K562 (cell line): ENCODE data around the gene TRPV6. TPM values are rescaled to one million over a fixed set of nuclear protein-coding genes. Genes with fewer than 3 reads are reported as not detected.
A peak's percentile ranks its signal among the peaks of the same experiment; 100 is the strongest.

Experiments
- DACH1 ChIP-seq: fragments of 450-650 bp; IDR thresholded peaks from 2 replicates; pipeline ENCODE4 v1.6.1; 2018; ENCODE audit not compliant: partially characterized antibody
- ESRRA ChIP-seq: fragments of 450-650 bp; IDR thresholded peaks from 2 replicates; pipeline ENCODE4 v1.6.1; 2014; ENCODE audit warnings: low read depth, mild to moderate bottlenecking, moderate library complexity, borderline replicate concordance
- ETV6 ChIP-seq, 3 experiments: fragments of 150-350 bp in 1 of 3; sonication (generic) in 1 of 3; formaldehyde crosslinking in 1 of 3; IDR thresholded peaks; 2 replicates each; pipeline versions ENCODE4 v1.6.1 to v1.8.0; 2014 to 2022; ENCODE audit warnings: borderline replicate concordance in 2 of 3, low read depth in 2 of 3, antibody characterized with exemption in 1 of 3, low read length in 1 of 3, mild to moderate bottlenecking in 1 of 3, missing genetic modification reagents in 1 of 3
- JUND ChIP-seq, 2 experiments: IDR thresholded peaks; 2 replicates in 1 of 2; 3 replicates in 1 of 2; pipeline ENCODE4 v1.6.1; 2011; ENCODE audit warnings: borderline replicate concordance in 2 of 2, low read depth in 2 of 2, low read length in 2 of 2, improper control_type of control experiment in 1 of 2, missing biosample characterization in 1 of 2, missing genetic modification characterization in 1 of 2, missing genetic modification reagents in 1 of 2
- KDM1A ChIP-seq, 2 experiments: fragments of 450-650 bp; IDR thresholded peaks; 2 replicates each; pipeline ENCODE4 v1.6.1; 2016; ENCODE audit warnings: mild to moderate bottlenecking in 2 of 2
- KLF1 ChIP-seq: fragments of 450-650 bp; IDR thresholded peaks from 2 replicates; pipeline ENCODE4 v1.6.1; 2016; ENCODE audit warnings: missing genetic modification characterization, missing compliant biosample characterization
- MTA1 ChIP-seq: fragments of 450-650 bp; IDR thresholded peaks from 2 replicates; pipeline ENCODE4 v1.6.1; 2017; ENCODE audit warnings: borderline replicate concordance
- PHTF2 ChIP-seq: fragments of 250-450 bp; sonication (Bioruptor Pico); IDR thresholded peaks from 2 replicates; pipeline ENCODE4 v1.5.0; 2021; ENCODE audit warnings: mild to moderate bottlenecking
- RCOR1 ChIP-seq, 2 experiments: IDR thresholded peaks; 2 replicates each; pipeline ENCODE4 v1.6.1; 2012; ENCODE audit warnings: low read depth in 2 of 2, low read length in 2 of 2, borderline replicate concordance in 1 of 2, improper control_type of control experiment in 1 of 2
- SMARCA4 ChIP-seq: fragments of 450-650 bp; IDR thresholded peaks from 2 replicates; pipeline ENCODE4 v1.6.1; 2016
- SP2 ChIP-seq: IDR thresholded peaks from 2 replicates; pipeline ENCODE4 v1.6.1; 2011; ENCODE audit warnings: mild to moderate bottlenecking, low read depth, low read length, moderate library complexity; ENCODE audit not compliant: poor library complexity, severe bottlenecking; ENCODE audit errors: extremely low read depth
- THRAP3 ChIP-seq: fragments of 450-650 bp; IDR thresholded peaks from 2 replicates; pipeline ENCODE4 v1.6.1; 2016; ENCODE audit warnings: mild to moderate bottlenecking, inconsistent platforms, borderline replicate concordance
- ZNF197 ChIP-seq: fragments of 200-800 bp; sonication (Bioruptor generic); IDR thresholded peaks from 2 replicates; pipeline ENCODE4 v1.6.1; 2016; ENCODE audit warnings: low read depth, missing genetic modification characterization, missing compliant biosample characterization
- ZNF316 ChIP-seq: fragments of 450-650 bp; IDR thresholded peaks from 2 replicates; pipeline ENCODE4 v1.6.1; 2016
- ZNF347 ChIP-seq: fragments of 450-650 bp; formaldehyde crosslinking; IDR thresholded peaks from 2 replicates; pipeline ENCODE4 v1.4.0; 2020; ENCODE audit warnings: low read depth, mild to moderate bottlenecking, moderate library complexity
- ZNF75A ChIP-seq: fragments of 450-650 bp; formaldehyde crosslinking; IDR thresholded peaks from 2 replicates; pipeline ENCODE4 v1.4.0; 2020; ENCODE audit warnings: mild to moderate bottlenecking
- ZNF785 ChIP-seq: fragments of 250-450 bp; sonication (Bioruptor Pico); IDR thresholded peaks from 2 replicates; pipeline ENCODE4 v1.4.0; 2020; ENCODE audit warnings: mild to moderate bottlenecking
- polyA plus RNA-seq, 8 experiments: library from polyadenylated mRNA; depleted of rRNA in 4 of 8; stranded (reverse) in 5 of 8; unstranded in 3 of 8; fragments of >200 nt; fragmentation: Nextera tagmentation in 2 of 8; fragmentation: Illumina TruSeq in 1 of 8; extraction: Ambion mirVana in 2 of 8; extraction: Trizol in 1 of 8; gene quantifications; 2 replicates each; pipeline versions ENCODE4 v1.2.1 to v1.2.3, GENCODE V29; 2011 to 2014; ENCODE audit warnings: inconsistent platforms in 1 of 8, missing spikeins in 1 of 8
- total RNA-seq, 7 experiments: library from RNA; depleted of rRNA in 6 of 7; stranded (reverse); fragments of >200 nt in 6 of 7; fragmentation: Illumina TruSeq in 2 of 7; extraction: Trizol in 2 of 7; gene quantifications; 2 replicates each; pipeline versions ENCODE4 v1.2.1 to v1.2.3, GENCODE V29; 2011 to 2021; ENCODE audit warnings: low replicate concordance in 1 of 7
- TF ChIP-seq, protein P1 (sequence below): fragments of 250-450 bp; sonication (Bioruptor Pico); IDR thresholded peaks from 2 replicates; pipeline ENCODE4 v1.4.0; 2020; ENCODE audit warnings: mild to moderate bottlenecking, moderate library complexity
- TF ChIP-seq, protein P2 (sequence below): fragments of 450-650 bp; IDR thresholded peaks from 2 replicates; pipeline ENCODE4 v1.6.1; 2016; ENCODE audit warnings: missing biosample characterization, missing genetic modification characterization
- TF ChIP-seq, protein P3 (sequence below): fragments of 450-650 bp; formaldehyde crosslinking; IDR thresholded peaks from 2 replicates; pipeline ENCODE4 v1.4.0; 2020; ENCODE audit warnings: mild to moderate bottlenecking, moderate library complexity

The TRPV6 gene
- total and polyA plus RNA-seq, 9 of the 15 experiments (the other 6 are each of a cell fraction or from before 2014, with no cell fraction given) = 0.04 to 0.36 (median 0.11) TPM

DNA sequence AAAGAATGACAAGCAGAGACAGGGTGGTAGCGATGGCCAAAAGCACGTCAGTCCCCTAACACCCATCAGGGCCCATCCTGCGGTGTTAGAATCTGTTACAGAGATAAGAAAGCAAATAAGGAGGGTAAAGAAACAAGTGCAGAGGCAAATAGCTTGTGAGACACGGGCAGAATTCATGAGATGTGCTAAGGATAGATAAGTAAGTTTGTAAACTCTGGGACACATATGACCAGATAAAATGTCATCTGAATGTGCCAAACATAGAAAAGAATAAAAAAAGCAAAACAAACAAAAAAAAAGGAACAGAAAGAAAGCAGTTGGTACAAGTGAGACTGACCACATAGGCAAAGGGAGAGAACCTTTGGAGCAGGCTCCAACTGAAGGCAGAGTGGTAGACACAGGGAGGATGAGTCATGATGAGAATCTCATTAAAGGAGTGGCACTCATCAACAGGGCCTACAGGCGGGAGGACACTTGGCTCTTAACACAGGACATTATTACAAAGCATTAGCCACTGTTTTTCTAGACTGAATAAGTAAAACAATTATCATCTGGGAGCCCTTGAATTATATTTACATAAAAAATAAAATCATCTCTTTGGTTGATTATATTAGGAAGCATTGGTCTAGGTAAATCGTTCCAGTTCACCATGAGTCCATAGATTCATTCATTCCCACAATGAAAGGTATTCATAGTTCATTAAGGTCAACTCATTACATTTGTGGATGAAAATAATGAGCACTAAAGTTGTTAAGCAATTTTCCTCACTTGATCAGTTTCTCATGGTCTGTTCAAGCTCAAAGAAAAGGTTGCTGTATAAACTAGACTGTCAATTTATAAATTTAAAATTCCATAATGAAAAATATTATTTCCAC is 52.1 kb downstream of the TRPV6 start (continued):
- TF ChIP-seq, protein P1, sequence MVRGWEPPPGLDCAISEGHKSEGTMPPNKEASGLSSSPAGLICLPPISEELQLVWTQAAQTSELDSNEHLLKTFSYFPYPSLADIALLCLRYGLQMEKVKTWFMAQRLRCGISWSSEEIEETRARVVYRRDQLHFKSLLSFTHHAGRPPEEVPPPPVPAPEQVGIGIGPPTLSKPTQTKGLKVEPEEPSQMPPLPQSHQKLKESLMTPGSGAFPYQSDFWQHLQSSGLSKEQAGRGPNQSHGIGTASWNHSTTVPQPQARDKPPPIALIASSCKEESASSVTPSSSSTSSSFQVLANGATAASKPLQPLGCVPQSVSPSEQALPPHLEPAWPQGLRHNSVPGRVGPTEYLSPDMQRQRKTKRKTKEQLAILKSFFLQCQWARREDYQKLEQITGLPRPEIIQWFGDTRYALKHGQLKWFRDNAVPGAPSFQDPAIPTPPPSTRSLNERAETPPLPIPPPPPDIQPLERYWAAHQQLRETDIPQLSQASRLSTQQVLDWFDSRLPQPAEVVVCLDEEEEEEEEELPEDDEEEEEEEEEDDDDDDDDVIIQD (CRISPR knock-in tag) = no peak
- TF ChIP-seq JUND (IDR thresholded peaks at IDR 0.05; ENCODE audit: borderline replicate concordance, low read depth, low read length) (peak; percentile 81; the same call in 1 of the 2 replicates), JUND (tag; IDR thresholded peaks at IDR 0.05; ENCODE audit: borderline replicate concordance, low read depth, low read length) (peak; percentile 86; the same call in 2 of the 3 replicates), ZNF75A (no peak), KDM1A (IDR thresholded peaks at IDR 0.05) (peak in 1 of 2 experiments; percentile 12; a peak in 1 of 4 replicates), ZNF785 (CRISPR knock-in tag) (no peak), THRAP3 (no peak), DACH1 (no peak), MTA1 (peak; percentile 40; the same call in 1 of the 2 replicates), ZNF347 (CRISPR knock-in tag) (no peak), ZNF197 (no peak), SP2 (no peak), SMARCA4 (peak; percentile 65; the same call in 1 of the 2 replicates), KLF1 (no peak), ZNF316 (0 out of 2 replicates have a peak, but pooled peaks have one; percentile 34), ETV6 (IDR thresholded peaks at IDR 0.05; ENCODE audit: borderline replicate concordance in 1 of 2, low read depth in 2 of 2, low read length in 1 of 2) (no peak), ETV6 (CRISPR knock-in tag; IDR thresholded peaks at IDR 0.05; ENCODE audit: borderline replicate concordance) (no peak), RCOR1 (IDR thresholded peaks at IDR 0.05; ENCODE audit: borderline replicate concordance in 1 of 2, low read depth in 2 of 2, low read length in 2 of 2) (0 out of 4 replicates have a peak, but pooled peaks of 1 of the 2 experiments have one; percentile 8), ESRRA (no peak), PHTF2 (CRISPR knock-in tag) (no peak)
- TF ChIP-seq, protein P2, sequence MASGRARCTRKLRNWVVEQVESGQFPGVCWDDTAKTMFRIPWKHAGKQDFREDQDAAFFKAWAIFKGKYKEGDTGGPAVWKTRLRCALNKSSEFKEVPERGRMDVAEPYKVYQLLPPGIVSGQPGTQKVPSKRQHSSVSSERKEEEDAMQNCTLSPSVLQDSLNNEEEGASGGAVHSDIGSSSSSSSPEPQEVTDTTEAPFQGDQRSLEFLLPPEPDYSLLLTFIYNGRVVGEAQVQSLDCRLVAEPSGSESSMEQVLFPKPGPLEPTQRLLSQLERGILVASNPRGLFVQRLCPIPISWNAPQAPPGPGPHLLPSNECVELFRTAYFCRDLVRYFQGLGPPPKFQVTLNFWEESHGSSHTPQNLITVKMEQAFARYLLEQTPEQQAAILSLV = no peak
- TF ChIP-seq, protein P3, sequence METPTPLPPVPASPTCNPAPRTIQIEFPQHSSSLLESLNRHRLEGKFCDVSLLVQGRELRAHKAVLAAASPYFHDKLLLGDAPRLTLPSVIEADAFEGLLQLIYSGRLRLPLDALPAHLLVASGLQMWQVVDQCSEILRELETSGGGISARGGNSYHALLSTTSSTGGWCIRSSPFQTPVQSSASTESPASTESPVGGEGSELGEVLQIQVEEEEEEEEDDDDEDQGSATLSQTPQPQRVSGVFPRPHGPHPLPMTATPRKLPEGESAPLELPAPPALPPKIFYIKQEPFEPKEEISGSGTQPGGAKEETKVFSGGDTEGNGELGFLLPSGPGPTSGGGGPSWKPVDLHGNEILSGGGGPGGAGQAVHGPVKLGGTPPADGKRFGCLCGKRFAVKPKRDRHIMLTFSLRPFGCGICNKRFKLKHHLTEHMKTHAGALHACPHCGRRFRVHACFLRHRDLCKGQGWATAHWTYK = no peak
